Neural crest cell (in vitro differentiated cells): ENCODE measurements around the gene IFNA16. TPM values are rescaled to one million over a fixed set of nuclear protein-coding genes. Genes with fewer than 3 reads are reported as not detected.
"Not testable (repeated sequence)": the region's sequence is repeated elsewhere in the genome, so short reads cannot be mapped to it uniquely, and the experiment has no call there.

Experiments used
- DNase-seq: peaks from one replicate; pipeline ENCODE4 v3.0.0; 2021; ENCODE audit warnings: low read depth, mixed read lengths, low spot score
- H3K27ac Mint-ChIP-seq: one replicate; pipeline ENCODE4 v1.8.0; 2021; ENCODE audit warnings: mild to moderate bottlenecking, mixed read lengths; ENCODE audit not compliant: unreplicated experiment
- H3K27me3 Mint-ChIP-seq: 2 replicates; pipeline ENCODE4 v1.8.0; 2021; ENCODE audit warnings: low read depth, mild to moderate bottlenecking, mixed read lengths
- H3K36me3 Mint-ChIP-seq: 2 replicates; pipeline ENCODE4 v1.8.0; 2021; ENCODE audit warnings: low read depth, mild to moderate bottlenecking, mixed read lengths
- H3K4me1 Mint-ChIP-seq: 2 replicates; pipeline ENCODE4 v1.8.0; 2021; ENCODE audit warnings: mixed read lengths
- H3K4me3 Mint-ChIP-seq: one replicate; pipeline ENCODE4 v1.8.0; 2021; ENCODE audit warnings: mild to moderate bottlenecking, mixed read lengths
- H3K9me3 Mint-ChIP-seq: 2 replicates; pipeline ENCODE4 v1.8.0; 2021; ENCODE audit warnings: mixed read lengths
- total RNA-seq: library from RNA; stranded (reverse); gene quantifications from 2 replicates; pipeline ENCODE4 v1.2.1, GENCODE V29; 2021
- TF ChIP-seq, protein P1 (sequence below): fragments of 200-600 bp; sonication (generic); conservative IDR thresholded peaks from 2 replicates; pipeline ENCODE4 v1.5.0; 2021; ENCODE audit warnings: antibody characterized with exemption, mild to moderate bottlenecking

IFNA16 gene
- total RNA-seq, 1 donor from 2014 or later: not detected

DNA sequence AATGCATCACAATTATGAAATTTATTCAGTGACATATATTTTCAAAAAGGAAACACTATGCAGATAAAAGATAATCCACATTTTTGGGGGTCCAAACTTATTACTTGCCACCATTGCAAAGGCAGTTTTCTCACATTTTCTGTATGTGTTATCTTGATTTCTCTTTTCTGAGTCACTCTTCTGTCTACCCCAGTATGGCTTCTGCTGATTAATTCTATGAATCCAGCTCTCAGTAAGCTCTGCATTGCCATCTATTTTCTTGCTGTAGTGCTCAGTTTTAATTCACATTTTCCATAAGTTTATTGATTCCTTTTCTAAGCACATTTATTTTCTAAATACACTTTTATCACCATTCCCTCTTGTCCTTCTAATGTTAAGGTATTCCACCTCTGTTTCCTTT is 11.9 kb downstream of the IFNA16 start:
- H3K27ac Mint-ChIP-seq: no peak overlapping the region
- peaks cover 6% of the 10 kb centered on the region for H3K9me3 Mint-ChIP-seq
- no peak overlapping the region for H3K4me3 Mint-ChIP-seq
- no peaks in the 10 kb centered on the region for H3K27me3 Mint-ChIP-seq
- no peaks in the 10 kb centered on the region for H3K4me1 Mint-ChIP-seq
- no peaks in the 10 kb centered on the region for H3K36me3 Mint-ChIP-seq
- no peak for DNase-seq
- TF ChIP-seq, protein P1, sequence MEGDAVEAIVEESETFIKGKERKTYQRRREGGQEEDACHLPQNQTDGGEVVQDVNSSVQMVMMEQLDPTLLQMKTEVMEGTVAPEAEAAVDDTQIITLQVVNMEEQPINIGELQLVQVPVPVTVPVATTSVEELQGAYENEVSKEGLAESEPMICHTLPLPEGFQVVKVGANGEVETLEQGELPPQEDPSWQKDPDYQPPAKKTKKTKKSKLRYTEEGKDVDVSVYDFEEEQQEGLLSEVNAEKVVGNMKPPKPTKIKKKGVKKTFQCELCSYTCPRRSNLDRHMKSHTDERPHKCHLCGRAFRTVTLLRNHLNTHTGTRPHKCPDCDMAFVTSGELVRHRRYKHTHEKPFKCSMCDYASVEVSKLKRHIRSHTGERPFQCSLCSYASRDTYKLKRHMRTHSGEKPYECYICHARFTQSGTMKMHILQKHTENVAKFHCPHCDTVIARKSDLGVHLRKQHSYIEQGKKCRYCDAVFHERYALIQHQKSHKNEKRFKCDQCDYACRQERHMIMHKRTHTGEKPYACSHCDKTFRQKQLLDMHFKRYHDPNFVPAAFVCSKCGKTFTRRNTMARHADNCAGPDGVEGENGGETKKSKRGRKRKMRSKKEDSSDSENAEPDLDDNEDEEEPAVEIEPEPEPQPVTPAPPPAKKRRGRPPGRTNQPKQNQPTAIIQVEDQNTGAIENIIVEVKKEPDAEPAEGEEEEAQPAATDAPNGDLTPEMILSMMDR: no peak

DNA sequence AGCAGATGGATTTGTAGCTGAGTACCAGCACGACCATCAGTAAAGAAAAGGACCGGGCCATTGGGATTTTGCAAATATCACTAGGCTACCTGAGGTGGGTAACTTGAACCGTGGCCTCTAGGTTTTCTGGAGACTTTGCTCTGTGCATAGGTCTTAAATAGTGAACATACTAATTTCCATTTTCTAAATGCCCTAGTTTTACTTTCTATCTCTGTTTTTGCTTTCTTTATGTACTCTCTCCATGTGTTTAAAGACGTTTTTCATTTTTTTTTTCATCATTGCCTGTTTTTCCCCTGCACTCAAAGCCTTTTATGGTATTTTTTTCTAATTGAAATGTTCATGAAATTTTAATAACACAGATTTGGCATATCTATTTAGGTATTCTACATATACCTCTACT is 15.0 kb downstream of the IFNA16 start, which contains the start of gene IFNA7:
Gene IFNA7, minus strand, starts transcription at position 101 of the 400 bp plus-strand sequence. Its CDS starts 40 bp downstream, at position 61.
- not testable (repeated sequence) for DNase-seq, H3K36me3 Mint-ChIP-seq, H3K27ac Mint-ChIP-seq, H3K4me1 Mint-ChIP-seq, H3K9me3 Mint-ChIP-seq, H3K4me3 Mint-ChIP-seq, H3K27me3 Mint-ChIP-seq

DNA sequence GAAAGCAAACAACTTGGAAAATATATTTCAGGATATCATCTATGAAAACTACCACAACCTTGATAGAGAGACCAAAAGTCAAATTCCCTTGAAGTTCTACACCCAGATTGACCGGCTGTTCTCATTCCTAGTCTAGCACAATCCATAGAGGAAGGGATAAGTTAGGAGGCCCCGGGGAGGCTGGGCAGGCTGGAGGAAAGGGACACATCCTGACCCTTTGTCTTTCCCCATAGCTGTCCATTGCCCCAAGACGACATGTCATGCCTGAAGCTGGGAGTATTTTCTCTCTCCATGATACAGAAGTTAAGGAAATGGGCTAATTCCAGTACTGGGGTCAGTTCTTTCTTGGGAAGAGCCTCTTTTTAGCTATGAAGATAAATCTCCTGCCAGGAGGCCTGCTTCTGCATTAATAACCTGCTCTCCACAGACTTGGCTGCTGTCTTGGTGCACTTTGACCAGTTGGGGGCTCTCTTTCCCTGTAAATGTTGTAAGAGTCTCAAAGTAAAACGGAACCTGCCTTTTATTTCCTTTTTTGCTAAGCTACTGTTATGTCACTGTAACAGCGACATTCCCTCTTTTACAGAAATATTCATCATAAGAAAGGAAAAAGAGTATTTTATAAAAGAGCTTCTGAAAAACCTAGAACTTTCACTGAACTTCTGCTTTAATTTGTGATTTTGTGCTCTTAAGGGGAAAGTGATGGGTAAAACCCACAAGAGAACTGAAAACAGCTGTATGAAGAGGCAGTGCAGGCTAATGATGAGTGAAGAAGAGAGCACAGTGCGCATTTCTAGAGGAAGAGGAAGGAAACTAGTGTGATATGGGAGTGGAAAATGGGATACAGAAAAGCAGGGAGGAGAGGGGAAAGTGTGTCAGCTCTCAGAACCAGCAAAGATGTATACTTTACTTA is 22.0 kb downstream of the IFNA16 start:
- not testable (repeated sequence) for H3K9me3 Mint-ChIP-seq, H3K4me3 Mint-ChIP-seq, H3K27me3 Mint-ChIP-seq, H3K4me1 Mint-ChIP-seq, H3K36me3 Mint-ChIP-seq
- TF ChIP-seq, protein P1: peak; percentile 71
- DNase-seq: peak; percentile 15
- peak overlapping the region; percentile 73 for H3K27ac Mint-ChIP-seq

DNA sequence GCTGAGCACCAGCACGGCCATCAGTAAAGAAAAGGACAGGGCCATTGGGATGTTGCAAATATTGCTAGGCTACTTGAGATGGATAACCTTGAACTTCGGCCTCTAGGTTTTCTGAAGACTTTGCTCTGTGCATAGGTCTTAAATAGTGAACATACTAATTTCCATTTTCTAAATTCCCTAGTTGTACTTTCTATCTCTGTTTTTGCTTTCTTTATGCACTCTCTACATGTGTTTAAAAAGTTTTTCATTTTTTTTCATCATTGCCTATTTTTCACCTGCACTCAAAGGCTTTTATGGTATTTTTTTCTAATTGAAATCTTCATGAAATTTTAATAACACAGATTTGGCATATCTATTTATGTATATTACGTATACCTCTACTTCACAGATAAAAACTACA is 29.6 kb downstream of the IFNA16 start, which contains the start of gene IFNA4:
Gene IFNA4, minus strand, starts transcription at position 101 of the 400 bp plus-strand sequence. Its CDS starts 56 bp downstream, at position 45.
- DNase-seq, H3K9me3 Mint-ChIP-seq, H3K27me3 Mint-ChIP-seq, H3K36me3 Mint-ChIP-seq, H3K4me3 Mint-ChIP-seq, H3K4me1 Mint-ChIP-seq, H3K27ac Mint-ChIP-seq: not testable (repeated sequence)

DNA sequence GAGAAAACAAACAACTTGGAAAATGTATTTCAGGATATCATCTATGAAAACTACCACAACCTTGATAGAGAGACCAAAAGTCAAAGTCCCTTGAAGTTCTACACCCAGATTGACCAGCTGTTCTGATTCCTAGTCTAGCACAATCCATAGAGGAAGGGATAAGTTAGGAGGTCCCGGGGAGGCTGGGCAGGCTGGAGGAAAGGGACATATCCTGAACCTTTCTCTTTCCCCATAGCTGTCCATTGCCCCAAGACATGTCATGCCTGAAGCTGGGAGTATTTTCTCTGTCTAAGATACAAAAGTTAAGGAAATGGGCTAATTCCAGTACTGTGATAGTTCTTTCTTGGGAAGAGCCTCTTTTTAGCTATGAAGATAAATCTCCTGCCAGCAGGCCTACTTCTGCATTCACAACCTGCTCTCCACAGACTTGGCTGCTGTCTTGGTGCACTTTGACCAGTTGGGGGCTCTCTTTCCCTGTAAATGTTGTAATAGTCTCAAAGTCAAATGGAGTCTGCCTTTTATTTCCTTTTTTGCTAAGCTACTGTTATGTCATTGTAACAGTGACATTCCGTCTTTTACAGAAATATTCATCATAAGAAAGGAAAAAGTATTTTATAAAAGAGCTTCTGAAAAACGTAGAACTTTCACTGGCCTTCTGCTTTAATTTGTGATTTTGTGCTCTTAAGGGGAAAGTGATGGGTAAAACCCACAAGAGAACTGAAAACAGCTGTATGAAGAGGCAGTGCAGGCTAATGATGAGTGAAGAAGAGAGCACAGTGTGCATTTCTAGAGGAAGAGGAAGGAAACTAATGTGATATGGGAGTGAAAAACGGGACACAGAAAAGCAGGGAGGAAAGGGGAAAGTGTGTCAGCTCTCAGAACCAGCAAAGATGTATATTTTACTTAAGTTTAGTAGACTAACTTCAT is 34.0 kb downstream of the IFNA16 start:
- TF ChIP-seq, protein P1: peak; percentile 59
- DNase-seq, H3K27me3 Mint-ChIP-seq, H3K9me3 Mint-ChIP-seq, H3K4me1 Mint-ChIP-seq, H3K27ac Mint-ChIP-seq, H3K4me3 Mint-ChIP-seq, H3K36me3 Mint-ChIP-seq: not testable (repeated sequence)

DNA sequence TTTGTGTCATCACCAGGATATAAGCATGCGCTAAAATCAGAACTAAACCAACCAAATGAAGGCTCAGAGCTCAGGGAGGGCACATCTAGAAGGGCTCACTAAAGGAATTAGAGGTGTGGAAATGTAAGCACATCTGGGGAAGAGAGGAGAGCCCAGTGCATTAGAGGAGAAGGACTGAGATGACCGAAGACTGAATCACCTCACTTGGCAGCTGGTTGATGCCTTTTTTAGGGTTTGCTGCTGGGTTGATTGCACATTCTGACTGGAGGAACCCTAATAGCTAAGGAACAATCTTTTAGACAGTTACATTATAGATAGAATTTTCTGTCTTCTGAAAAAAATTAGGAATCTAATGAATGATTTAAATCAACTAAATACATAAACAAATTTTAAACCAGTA is 42.4 kb downstream of the IFNA16 start:
- Mint-ChIP-seq H3K27me3 (no peaks in the 10 kb centered on the region), H3K9me3 (no peaks in the 10 kb centered on the region), H3K4me1 (no peaks in the 10 kb centered on the region), H3K36me3 (no peaks in the 10 kb centered on the region), H3K27ac (no peak overlapping the region), H3K4me3 (no peak overlapping the region)
- TF ChIP-seq, protein P1: no peak
- no peak for DNase-seq
